Motor neuron (in vitro differentiated cells): ENCODE data around the gene GH1. TPM values are rescaled to one million over a fixed set of nuclear protein-coding genes. Genes with fewer than 3 reads are reported as not detected.
"Not testable (repeated sequence)": the region's sequence is repeated elsewhere in the genome, so short reads cannot be mapped to it uniquely, and the experiment has no call there.

Experiments used
- ATAC-seq, 8 experiments: fragments of 200-7000 bp; cut with Tn5 transposase; replicated peaks in 6 of 8; 2 replicates each; pipeline ENCODE4 v1.8.0; 2021; ENCODE audit warnings: mild to moderate bottlenecking in 8 of 8, moderate library complexity in 8 of 8
- H3K27ac ChIP-seq, 2 donors: fragments of 250-450 bp; sonication (Bioruptor Pico); 2 replicates each; pipeline ENCODE4 v1.9.0; 2021; ENCODE audit warnings: antibody characterized with exemption in 2 of 2, mild to moderate bottlenecking in 2 of 2, moderate library complexity in 1 of 2
- H3K4me1 ChIP-seq, 2 donors: fragments of 250-450 bp; sonication (Bioruptor Pico); replicated peaks in 1 of 2; 2 replicates each; pipeline ENCODE4 v1.6.1; 2021; ENCODE audit warnings: antibody characterized with exemption in 2 of 2, mild to moderate bottlenecking in 2 of 2, moderate library complexity in 1 of 2
- H3K4me3 ChIP-seq, 5 donors: fragments of 250-450 bp; sonication (Bioruptor Pico); 2 replicates each; pipeline ENCODE4 v1.9.0; 2021; ENCODE audit warnings: antibody characterized with exemption in 5 of 5, mild to moderate bottlenecking in 5 of 5, moderate library complexity in 4 of 5
- WGBS, 10 experiments: fragments of 450-650 bp; shearing (Covaris generic); methylation state at CpG; one replicate each; pipeline ENCODE4 v1.0.0; 2022; 5-methylcytosine and 5-hydroxymethylcytosine counted together
- in situ Hi-C, 9 experiments: fragments of 400-800 bp; cut with MboI; loops; one replicate each; pipeline ENCODE4 v1.15.0; 2021; ENCODE audit warnings: low sequenced_read_pairs in 9 of 9, low pct_unique_long_range_greater_than_20kb in 2 of 9; ENCODE audit not compliant: unreplicated experiment in 9 of 9
- total RNA-seq, 8 experiments: library from RNA; unstranded; fragments of 300-600 nt; gene quantifications; 2 replicates each; pipeline versions ENCODE4 v1.2.3 to v1.2.4, GENCODE V29; 2022

GH1 gene
- not detected for total RNA-seq

DNA sequence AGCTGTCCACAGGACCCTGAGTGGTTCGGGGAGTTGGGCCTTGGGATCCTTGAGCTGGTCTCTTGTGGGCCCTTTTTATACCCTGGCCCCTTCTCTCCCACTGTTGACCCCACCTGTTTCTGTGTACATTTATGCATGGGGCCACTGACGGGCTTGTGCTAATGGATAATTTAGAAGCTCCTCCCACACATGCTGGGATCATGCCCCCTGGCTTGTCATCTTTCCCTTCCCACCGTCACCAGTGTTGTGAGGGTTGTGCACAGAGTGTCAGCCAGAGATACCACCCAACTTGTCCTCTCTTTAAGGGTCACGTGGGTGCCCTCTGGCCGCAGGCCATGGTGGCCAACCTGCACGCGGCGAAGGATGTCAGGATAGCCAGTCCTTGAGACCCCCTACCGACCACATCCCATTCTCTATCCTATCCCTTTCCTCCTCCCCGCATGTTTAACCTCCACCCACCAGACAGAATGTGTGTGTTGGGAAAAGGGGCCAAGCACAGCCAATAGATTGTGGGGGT is at the start of gene GH1:
Gene GH1, minus strand, starts transcription at position 51 of the 517 bp plus-strand sequence. CDS start 63 bp downstream, outside the sequence.
- WGBS, 10 experiments: 83% methylated on average over 1 of the region's 10 CpGs; no CpG with 5 or more reads in 9 of the 10 experiments
- not testable (repeated sequence) for H3K4me3 ChIP-seq, H3K27ac ChIP-seq, ATAC-seq, H3K4me1 ChIP-seq
- in situ Hi-C loops: loop anchor here in 6 of 9 experiments (25.0 kb wide), 3 partner anchors 93 to 368 kb away; partner anchors contain the start of genes ERN1 (in 5 of the 6) and ICAM2 (in 1 of the 6)

GRCh38 chr17:63967953-63968352 is 49.3 kb upstream of the GH1 start:
- Histone ChIP-seq H3K4me1 (no peaks in the 10 kb centered on the region), H3K27ac (no peak overlapping the region), H3K4me3 (no peak overlapping the region)
- in situ Hi-C loops: no loop called here
- WGBS, 10 experiments: 40 to 100% (median 91%) methylated on average over 1 to 14 of the region's 19 CpGs; no CpG with 5 or more reads in 4 of the 10 experiments
- ATAC-seq: no peak

DNA sequence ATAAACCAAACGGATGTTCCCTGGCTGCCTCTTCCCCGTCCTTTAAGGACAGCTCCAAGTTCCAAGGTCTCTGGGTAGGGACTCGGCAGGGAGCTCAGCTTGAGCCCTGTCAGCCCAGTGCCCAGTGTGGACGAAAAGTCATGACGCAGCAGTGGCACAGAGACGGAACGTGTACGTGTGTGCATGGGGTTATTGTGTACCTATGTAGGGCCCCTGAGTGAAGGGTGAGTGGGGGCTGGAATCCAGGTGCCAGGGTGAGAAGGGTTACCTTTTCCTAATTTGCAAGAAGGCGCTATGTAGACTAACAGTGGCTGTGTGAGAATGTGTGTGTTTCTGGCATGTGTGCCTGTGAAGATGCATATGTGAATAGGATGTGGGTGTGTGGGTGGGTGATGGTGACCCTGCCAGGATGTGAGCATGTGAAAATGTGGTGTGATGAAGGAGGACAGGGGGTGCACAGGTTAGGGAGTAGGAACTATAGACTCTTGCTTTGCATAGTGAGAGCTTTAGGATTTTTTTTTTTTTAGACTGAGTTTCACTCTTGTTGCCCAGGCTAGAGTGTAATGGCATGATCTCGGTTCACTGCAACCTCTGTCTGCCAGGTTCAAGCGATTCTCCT is 48.1 kb upstream of the GH1 start:
- H3K4me3 ChIP-seq: no peak overlapping the region
- no peak overlapping the region for H3K27ac ChIP-seq
- peaks cover 0 to 7% of the 10 kb centered on the region in 2 donors for H3K4me1 ChIP-seq
- in situ Hi-C loops: no loop called here
- WGBS, 10 experiments: 40 to 100% (median 71%) methylated on average over 1 to 9 of the region's 11 CpGs; no CpG with 5 or more reads in 2 of the 10 experiments
- no peak for ATAC-seq

DNA sequence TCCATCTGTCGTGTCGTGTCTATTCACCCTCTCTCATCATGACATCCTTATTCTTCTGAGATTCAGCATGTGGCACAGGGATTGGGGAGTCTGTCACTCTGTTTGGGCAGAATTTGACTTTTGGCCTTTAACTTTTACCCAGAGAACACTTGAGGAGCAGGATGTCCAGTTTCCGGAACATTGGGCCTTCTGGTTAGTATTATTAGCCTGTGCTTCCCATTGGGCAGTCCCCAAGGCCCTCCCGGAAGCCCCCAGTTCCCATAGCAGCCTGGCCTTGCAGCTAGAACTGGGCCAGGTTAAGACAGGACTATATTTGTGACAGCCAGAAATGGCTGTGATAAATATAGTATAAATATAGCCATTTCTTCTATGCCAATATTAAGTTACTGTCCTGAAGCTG is 44.5 kb upstream of the GH1 start:
- Histone ChIP-seq H3K4me3 (no peak overlapping the region), H3K4me1 (peaks cover 6 to 18% of the 10 kb centered on the region in 2 donors), H3K27ac (no peak overlapping the region)
- in situ Hi-C loops: no loop called here
- ATAC-seq: no peak
- WGBS, 10 experiments: 79 to 100% (median 89%) methylated on average over 2 to 3 of the region's 4 CpGs; no CpG with 5 or more reads in 4 of the 10 experiments

GRCh38 chr17:63962298-63962744 is 43.7 kb upstream of the GH1 start:
- in situ Hi-C loops: no loop called here
- Histone ChIP-seq H3K4me3 (no peak overlapping the region), H3K4me1 (peaks cover 6 to 18% of the 10 kb centered on the region in 2 donors), H3K27ac (no peak overlapping the region)
- WGBS, 10 experiments: 10 to 86% (median 50%) methylated on average over 2 to 4 of the region's 10 CpGs; no CpG with 5 or more reads in 4 of the 10 experiments
- no peak for ATAC-seq

- no peak overlapping the region for H3K27ac ChIP-seq
- H3K4me3 ChIP-seq: peak overlapping the region in 4 of 5 donors; percentile 13 to 33 (median 18)
- in situ Hi-C loops: no loop called here
- peaks cover 6 to 18% of the 10 kb centered on the region in 2 donors for H3K4me1 ChIP-seq
- 67% methylated on average over 1 of the region's 37 CpGs; no CpG with 5 or more reads in 9 of the 10 experiments for WGBS, 10 experiments
- ATAC-seq: peak; percentile 78 to 91 (median 86)
These were observed 42.9 kb upstream of the GH1 start for GRCh38 chr17:63961355-63962212.

DNA sequence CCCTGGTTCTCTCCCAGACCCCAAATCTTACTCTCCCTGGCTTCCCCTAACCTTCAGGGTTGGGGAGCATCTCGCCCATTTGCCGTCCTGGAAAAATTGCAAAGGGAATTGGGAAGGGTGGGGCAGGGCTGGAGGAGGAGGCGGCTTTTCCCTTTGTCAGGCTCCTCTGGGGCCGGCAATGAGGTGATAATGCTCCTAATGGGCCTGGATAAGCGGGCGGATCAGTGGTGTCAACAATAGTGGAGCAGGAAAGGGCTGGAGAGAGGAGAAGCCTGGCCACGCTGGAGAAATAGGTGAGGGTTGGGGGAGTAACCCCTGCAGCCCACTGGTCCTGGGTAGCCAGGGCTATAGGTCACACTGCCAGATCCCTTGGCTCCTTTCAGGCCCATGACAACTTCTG is 41.8 kb upstream of the GH1 start:
- in situ Hi-C loops: no loop called here
- WGBS, 10 experiments: 44 to 60% (median 50%) methylated on average over 1 to 7 of the region's 7 CpGs; no CpG with 5 or more reads in 7 of the 10 experiments
- Histone ChIP-seq H3K27ac (no peak overlapping the region), H3K4me1 (peaks cover 6 to 18% of the 10 kb centered on the region in 2 donors), H3K4me3 (peak overlapping the region in 1 of 5 donors; percentile 33)
- no peak for ATAC-seq

DNA sequence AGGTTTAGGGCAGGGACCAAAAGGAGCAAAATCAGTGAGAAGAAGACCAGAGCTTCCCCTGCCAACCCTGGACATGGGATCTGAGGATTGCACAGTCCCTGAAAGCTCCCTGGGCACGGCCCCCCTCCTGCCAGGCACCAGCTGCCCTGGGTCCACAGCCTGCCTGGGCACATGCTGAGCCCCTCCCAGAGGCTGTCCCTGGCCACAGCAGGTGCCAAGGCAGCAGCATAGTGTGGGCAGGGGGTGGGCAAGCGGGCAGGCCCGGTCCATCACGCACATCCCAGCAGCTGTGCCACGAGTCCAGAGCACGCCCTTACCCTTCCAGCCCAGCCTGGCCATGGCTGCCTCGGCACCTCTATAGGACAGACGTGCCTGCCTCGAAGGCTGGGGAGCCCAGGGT is 41.4 kb upstream of the GH1 start:
- Histone ChIP-seq H3K27ac (no peak overlapping the region), H3K4me3 (no peak overlapping the region), H3K4me1 (peaks cover 6 to 18% of the 10 kb centered on the region in 2 donors)
- in situ Hi-C loops: no loop called here
- WGBS, 10 experiments: 60 to 97% methylated on average over 2 to 5 of the region's 9 CpGs; no CpG with 5 or more reads in 8 of the 10 experiments
- ATAC-seq: no peak

DNA sequence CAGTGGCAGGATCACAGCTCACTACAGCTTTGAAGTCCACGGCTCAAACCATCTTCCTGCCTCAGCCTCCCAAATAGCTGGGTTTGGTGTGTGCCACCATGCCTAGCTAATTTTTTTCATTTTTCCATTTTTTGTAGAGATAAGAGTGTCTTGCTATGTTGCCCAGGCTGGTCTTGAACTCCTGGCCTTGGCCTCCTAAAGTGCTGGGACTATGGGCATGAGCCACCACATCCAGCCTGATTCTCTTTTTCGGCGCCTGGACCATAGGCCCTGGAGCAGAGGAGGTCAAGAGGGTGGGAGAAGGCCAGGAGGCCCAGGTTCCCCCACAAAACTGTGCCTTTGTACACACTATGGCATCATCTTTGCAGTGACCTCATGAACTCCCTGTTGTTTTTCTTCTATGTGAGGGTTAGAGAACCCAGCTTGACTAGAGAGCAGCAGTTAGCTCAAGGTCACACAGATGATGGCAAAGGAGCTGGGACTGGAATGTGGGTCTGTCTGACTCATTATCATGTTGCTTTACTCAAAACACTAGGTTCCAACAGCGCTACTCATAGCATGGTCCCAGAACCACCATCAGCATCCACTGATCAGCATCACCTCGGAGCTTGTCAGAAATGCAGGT is 37.8 kb upstream of the GH1 start:
- no peak overlapping the region for H3K27ac ChIP-seq
- 71 to 100% (median 100%) methylated on average over 1 to 5 of the region's 5 CpGs; no CpG with 5 or more reads in 3 of the 10 experiments for WGBS, 10 experiments
- peaks cover 6 to 13% of the 10 kb centered on the region in 2 donors for H3K4me1 ChIP-seq
- no peak for ATAC-seq
- H3K4me3 ChIP-seq: no peak overlapping the region
- in situ Hi-C loops: no loop called here

DNA sequence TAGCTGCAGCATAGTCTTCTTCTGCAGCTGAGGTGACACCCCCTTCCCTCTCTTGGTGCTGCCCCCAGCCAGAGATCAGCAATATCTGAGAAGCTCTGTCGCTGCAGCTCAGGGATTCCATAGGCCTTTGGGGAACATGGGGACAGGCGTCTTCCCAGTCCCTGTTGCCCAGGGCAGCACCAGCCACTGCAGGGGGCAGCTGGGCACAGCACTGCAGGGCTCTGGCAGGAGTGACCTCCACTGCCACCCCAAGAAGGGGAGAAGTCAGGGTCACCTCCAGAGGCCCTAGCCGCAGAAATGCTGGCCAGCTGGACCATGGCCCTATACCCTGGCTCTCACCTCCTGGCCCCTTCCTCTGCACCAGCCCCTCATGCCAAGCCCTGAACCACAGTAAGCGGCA is 37.2 kb upstream of the GH1 start:
- no peak for ATAC-seq
- Histone ChIP-seq H3K4me1 (peaks cover 5 to 8% of the 10 kb centered on the region in 2 donors), H3K4me3 (no peak overlapping the region), H3K27ac (no peak overlapping the region)
- WGBS, 10 experiments: 0 to 100% (median 80%) methylated on average over 1 to 3 of the region's 4 CpGs; no CpG with 5 or more reads in 3 of the 10 experiments
- in situ Hi-C loops: no loop called here

DNA sequence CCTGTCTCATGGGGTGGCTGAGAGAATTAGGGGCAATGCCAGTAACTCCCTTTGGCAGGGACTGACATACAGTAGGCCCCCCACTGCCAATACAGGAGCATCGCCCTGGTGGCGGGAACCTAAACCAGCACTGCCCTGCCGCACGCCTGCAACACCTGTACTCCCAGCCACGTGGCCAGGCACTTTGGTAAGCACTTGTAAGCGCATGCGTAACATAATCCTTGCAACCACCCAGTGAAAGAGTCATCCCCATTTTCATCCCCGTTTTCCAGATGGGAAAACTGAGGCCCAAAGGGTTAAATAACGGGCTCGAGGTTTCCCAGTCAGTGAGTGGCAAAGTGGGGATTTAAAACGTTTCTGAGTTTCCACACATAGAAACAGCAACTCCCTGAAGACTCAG is 36.6 kb upstream of the GH1 start:
- Histone ChIP-seq H3K4me3 (no peak overlapping the region), H3K4me1 (peaks cover 0 to 2% of the 10 kb centered on the region in 2 donors), H3K27ac (no peak overlapping the region)
- ATAC-seq: no peak
- 10 to 100% (median 66%) methylated on average over 1 to 7 of the region's 11 CpGs; no CpG with 5 or more reads in 2 of the 10 experiments for WGBS, 10 experiments
- in situ Hi-C loops: no loop called here

DNA sequence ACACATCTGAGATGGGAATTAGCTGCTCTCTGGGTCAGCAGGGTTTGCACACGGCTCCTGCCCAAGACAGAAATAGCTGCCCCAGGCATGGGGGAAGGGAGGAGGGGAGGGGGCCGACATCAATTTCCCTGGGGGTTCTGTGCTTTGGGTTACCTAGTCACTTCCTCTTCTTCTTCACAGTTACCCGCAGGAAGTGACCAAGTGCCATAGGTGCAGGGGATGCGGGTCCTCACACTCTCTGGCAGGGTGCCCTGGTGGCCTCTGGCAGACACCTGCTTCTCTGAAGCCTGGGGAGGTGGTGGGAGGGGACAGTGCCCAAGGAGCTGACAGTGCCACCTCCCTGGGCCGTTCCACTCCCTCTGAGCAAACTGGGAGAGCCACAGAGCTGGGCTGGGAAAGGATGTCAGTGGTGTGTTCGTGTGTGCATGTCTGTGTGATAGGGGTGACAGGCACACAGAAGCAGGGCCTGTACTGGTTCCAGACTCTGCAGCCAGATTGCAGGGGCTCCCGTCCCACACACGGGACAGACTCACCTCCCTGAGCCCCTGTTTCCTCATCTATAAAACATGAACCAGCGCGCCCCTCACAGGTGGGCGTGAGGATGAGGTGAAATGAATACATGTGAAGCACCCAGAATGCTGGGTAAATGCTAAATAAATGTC is 35.9 kb upstream of the GH1 start:
- H3K4me3 ChIP-seq: no peak overlapping the region
- WGBS, 10 experiments: 0 to 100% (median 86%) methylated on average over 1 to 5 of the region's 11 CpGs; no CpG with 5 or more reads in 7 of the 10 experiments
- in situ Hi-C loops: no loop called here
- H3K27ac ChIP-seq: no peak overlapping the region
- peak in 5 of 8 experiments; percentile 19 to 40 (median 23) for ATAC-seq
- peaks cover 0 to 2% of the 10 kb centered on the region in 2 donors for H3K4me1 ChIP-seq
